Measurements from ENCODE around the gene UTP14C. TPM values are rescaled to one million over a fixed set of nuclear protein-coding genes. Genes with fewer than 3 reads are reported as not detected.

UTP14C gene
- total RNA-seq, 2 donors from 2014 or later = 13.9 to 26.0 TPM

DNA sequence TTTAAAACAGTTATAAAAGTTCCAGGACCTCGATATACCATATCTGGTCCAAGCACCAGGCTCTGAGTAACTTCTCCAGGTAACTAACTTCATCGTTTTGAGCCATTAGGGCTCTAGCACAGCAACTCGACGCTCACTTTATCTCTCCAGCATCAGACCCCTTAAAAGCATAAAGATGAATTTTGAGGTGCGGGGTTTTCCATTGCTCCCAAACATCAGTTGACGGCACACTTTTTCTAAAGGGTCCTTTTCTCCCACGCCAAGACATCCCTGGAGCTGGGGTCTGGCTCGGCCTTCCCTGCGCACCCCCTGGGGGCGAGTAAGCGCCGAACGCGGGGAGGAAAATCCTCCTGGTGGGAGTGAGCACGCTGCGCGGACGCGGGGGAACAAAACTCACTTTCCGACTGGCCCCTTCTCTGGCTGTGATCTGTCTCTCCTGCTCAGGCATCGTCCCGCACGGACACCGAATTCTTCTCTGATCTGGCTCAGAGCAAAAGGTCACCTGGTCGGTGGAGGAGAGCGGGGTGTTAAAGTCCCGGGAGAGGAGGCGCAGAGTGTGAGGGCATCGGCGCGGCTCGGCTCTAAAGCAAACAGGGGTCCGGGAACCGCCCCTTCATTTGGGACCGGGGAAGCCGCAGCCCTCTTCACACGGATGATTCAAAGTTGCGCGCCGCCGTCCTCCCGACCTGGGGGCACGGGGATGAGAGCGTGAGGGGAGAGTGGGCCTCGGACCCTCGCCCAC is 13.4 kb upstream of the UTP14C start, which contains the start of gene ATP7B:
ATP7B (minus strand) TSS at position 561 of the 742 bp plus-strand sequence; CDS start at position 448, 113 bp downstream.
- DNase-seq (ENCODE audit: low spot score) (no peak), ATAC-seq (ENCODE audit: insufficient number of reproducible peaks, low FRiP score, low read depth) (no peak)
- Histone ChIP-seq H3K9me3 (no peaks in the 10 kb centered on the region), H3K4me3 (peak within 1 kb of the TSS; percentile 96), H3K27me3 (replicated peaks; ENCODE audit: insufficient read depth) (no peaks in the 10 kb centered on the region), H3K4me1 (ENCODE audit: control insufficient read depth in 1 of 2, low read depth in 2 of 2) (peaks cover 10 to 13% of the 10 kb centered on the region in 2 donors), H3K36me3 (no peaks in the 10 kb centered on the region), H3K27ac (peak within 1 kb of the TSS in 1 of 2 donors; percentile 66)
- TF ChIP-seq, protein P1, sequence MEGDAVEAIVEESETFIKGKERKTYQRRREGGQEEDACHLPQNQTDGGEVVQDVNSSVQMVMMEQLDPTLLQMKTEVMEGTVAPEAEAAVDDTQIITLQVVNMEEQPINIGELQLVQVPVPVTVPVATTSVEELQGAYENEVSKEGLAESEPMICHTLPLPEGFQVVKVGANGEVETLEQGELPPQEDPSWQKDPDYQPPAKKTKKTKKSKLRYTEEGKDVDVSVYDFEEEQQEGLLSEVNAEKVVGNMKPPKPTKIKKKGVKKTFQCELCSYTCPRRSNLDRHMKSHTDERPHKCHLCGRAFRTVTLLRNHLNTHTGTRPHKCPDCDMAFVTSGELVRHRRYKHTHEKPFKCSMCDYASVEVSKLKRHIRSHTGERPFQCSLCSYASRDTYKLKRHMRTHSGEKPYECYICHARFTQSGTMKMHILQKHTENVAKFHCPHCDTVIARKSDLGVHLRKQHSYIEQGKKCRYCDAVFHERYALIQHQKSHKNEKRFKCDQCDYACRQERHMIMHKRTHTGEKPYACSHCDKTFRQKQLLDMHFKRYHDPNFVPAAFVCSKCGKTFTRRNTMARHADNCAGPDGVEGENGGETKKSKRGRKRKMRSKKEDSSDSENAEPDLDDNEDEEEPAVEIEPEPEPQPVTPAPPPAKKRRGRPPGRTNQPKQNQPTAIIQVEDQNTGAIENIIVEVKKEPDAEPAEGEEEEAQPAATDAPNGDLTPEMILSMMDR (IDR thresholded peaks at IDR 0.05) = no peak

DNA sequence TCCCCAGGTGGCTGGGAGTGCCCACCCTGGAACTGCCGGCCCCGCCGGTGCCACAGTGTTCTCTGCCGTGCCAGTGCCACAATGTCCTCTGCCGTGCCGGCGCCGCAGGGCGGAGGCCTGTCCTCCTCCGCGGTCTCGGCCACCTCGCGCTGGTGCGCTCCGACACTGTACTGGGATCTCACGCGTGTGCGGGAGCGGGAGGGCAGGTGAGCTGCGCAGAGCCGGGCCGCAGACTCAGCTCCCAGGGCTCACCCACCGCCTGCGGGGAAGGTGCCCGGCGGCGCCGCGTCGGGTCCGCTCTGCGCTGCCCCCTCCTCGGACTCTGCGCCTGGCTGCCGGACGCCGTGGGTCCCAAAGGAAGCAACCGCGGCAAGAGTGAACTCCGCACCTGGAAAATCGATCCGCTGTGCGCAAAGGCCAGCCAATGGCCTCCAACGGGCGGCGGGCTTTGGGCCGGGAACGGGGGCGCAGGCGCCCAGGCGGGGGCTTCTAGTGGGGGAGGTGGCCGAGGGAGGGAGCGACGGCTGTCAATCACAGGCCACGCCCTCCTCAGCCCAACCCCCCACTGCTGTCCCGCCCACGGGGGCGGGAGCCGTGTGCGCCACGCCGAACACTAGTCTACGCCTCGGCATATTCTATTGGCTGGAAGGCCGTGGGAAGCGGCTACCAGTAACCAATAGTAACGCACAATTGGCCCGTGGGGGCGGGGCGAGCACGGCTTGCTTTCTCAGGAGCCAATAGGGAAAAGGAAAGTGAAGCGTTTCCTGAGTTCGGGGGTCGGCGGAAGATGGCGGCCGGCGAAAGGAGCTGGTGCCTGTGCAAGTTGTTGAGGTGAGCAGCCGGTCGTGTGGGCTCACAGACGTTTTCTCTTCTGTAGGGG is 12.6 kb upstream of the UTP14C start, which contains the start of gene ALG11:
ALG11 (plus strand) TSS at position 767 of the 880 bp plus-strand sequence; CDS start at position 788, 21 bp downstream.
- Histone ChIP-seq H3K27me3 (replicated peaks; ENCODE audit: insufficient read depth) (no peaks in the 10 kb centered on the region), H3K36me3 (no peaks in the 10 kb centered on the region), H3K4me3 (peak within 1 kb of the TSS; percentile 96), H3K9me3 (no peaks in the 10 kb centered on the region), H3K4me1 (ENCODE audit: control insufficient read depth in 1 of 2, low read depth in 2 of 2) (peaks cover 10 to 13% of the 10 kb centered on the region in 2 donors), H3K27ac (peak within 1 kb of the TSS in 1 of 2 donors; percentile 66)
- peak; percentile 96 for DNase-seq (ENCODE audit: low spot score)
- TF ChIP-seq, protein P1 (IDR thresholded peaks at IDR 0.05) = no peak
- peak; percentile 99 for ATAC-seq (ENCODE audit: insufficient number of reproducible peaks, low FRiP score, low read depth)

GRCh38 chr13:52012512-52012836 is 12.0 kb upstream of the UTP14C start:
- peak overlapping the region; percentile 96 for H3K4me3 ChIP-seq
- no peaks in the 10 kb centered on the region for H3K27me3 ChIP-seq (replicated peaks; ENCODE audit: insufficient read depth)
- DNase-seq (ENCODE audit: low spot score) (no peak), ATAC-seq (ENCODE audit: insufficient number of reproducible peaks, low FRiP score, low read depth) (no peak)
- no peaks in the 10 kb centered on the region for H3K36me3 ChIP-seq
- peaks cover 10 to 13% of the 10 kb centered on the region in 2 donors for H3K4me1 ChIP-seq (ENCODE audit: control insufficient read depth in 1 of 2, low read depth in 2 of 2)
- TF ChIP-seq, protein P1 (IDR thresholded peaks at IDR 0.05) = no peak
- no peaks in the 10 kb centered on the region for H3K9me3 ChIP-seq
- peak overlapping the region in 1 of 2 donors; percentile 66 for H3K27ac ChIP-seq

DNA sequence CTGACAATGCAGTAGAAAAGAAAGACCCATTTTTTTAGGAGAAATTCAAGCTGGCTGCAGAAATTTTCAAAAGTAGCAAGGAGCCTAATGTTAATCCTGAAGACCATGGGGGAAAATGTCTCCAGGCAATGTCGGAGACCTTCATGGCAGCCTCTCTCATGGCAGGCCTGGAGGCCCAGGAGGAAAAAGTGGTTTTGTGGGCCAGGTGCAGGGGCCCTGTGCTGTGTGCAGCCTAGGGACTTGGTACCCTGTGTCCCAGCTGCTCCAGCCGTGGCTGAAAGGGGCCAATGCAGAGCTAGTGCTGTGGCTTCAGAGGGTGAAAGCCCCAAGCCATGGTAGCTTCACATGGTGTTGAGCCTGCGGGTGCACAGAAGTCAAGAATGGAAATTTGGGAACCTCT is 8.2 kb upstream of the UTP14C start:
- no peaks in the 10 kb centered on the region for H3K27me3 ChIP-seq (replicated peaks; ENCODE audit: insufficient read depth)
- H3K36me3 ChIP-seq = peaks cover 6% of the 10 kb centered on the region
- no peak overlapping the region for H3K27ac ChIP-seq
- H3K4me1 ChIP-seq (ENCODE audit: control insufficient read depth in 1 of 2, low read depth in 2 of 2) = peaks cover 9 to 10% of the 10 kb centered on the region in 2 donors
- ATAC-seq (ENCODE audit: insufficient number of reproducible peaks, low FRiP score, low read depth) (no peak), DNase-seq (ENCODE audit: low spot score) (no peak)
- no peak overlapping the region for H3K4me3 ChIP-seq
- no peaks in the 10 kb centered on the region for H3K9me3 ChIP-seq
- TF ChIP-seq, protein P1 (IDR thresholded peaks at IDR 0.05) = no peak

- H3K36me3 ChIP-seq = peaks cover 19% of the 10 kb centered on the region
- no peak overlapping the region for H3K27ac ChIP-seq
- no peaks in the 10 kb centered on the region for H3K4me1 ChIP-seq (ENCODE audit: control insufficient read depth in 1 of 2, low read depth in 2 of 2)
- ATAC-seq (ENCODE audit: insufficient number of reproducible peaks, low FRiP score, low read depth) (no peak), DNase-seq (ENCODE audit: low spot score) (no peak)
- TF ChIP-seq, protein P1 (IDR thresholded peaks at IDR 0.05) = no peak
- H3K9me3 ChIP-seq = no peaks in the 10 kb centered on the region
- no peak overlapping the region for H3K4me3 ChIP-seq
- H3K27me3 ChIP-seq (replicated peaks; ENCODE audit: insufficient read depth) = no peaks in the 10 kb centered on the region
Observed at GRCh38 chr13:52020191-52020590, 4.3 kb upstream of the UTP14C start.
